DOHH2 (cell line): ENCODE results near the gene PTPN14.

ENCODE experiments used
- H3F3A ChIP-seq: fragments of 200-600 bp; sonication (generic), shearing (Covaris generic); 2 replicates; pipeline ENCODE4 v1.6.0; 2016; ENCODE audit warnings: antibody characterized with exemption, mild to moderate bottlenecking; ENCODE audit not compliant: control insufficient read depth, insufficient read depth
- H3K27ac ChIP-seq: fragments of 200-600 bp; sonication (generic); 2 replicates; pipeline ENCODE4 v1.5.1; 2014; ENCODE audit warnings: low read depth, mild to moderate bottlenecking, low read length, moderate library complexity
- H3K27me3 ChIP-seq: fragments of 200-600 bp; sonication (generic); 2 replicates; pipeline ENCODE4 v1.6.1; 2014; ENCODE audit warnings: mild to moderate bottlenecking, low read length, mixed read lengths; ENCODE audit not compliant: control insufficient read depth
- H3K36me3 ChIP-seq: fragments of 200-600 bp; sonication (generic); 2 replicates; pipeline ENCODE4 v1.6.1; 2014; ENCODE audit warnings: mild to moderate bottlenecking, low read length, moderate library complexity, mixed read lengths; ENCODE audit not compliant: control insufficient read depth
- H3K4me1 ChIP-seq: fragments of 200-600 bp; sonication (generic); 2 replicates; pipeline ENCODE4 v1.6.1; 2014; ENCODE audit warnings: mild to moderate bottlenecking, low read length, mixed read lengths; ENCODE audit not compliant: control insufficient read depth
- H3K4me2 ChIP-seq: fragments of 200-600 bp; sonication (generic); 2 replicates; pipeline ENCODE4 v1.6.0; 2014; ENCODE audit warnings: mild to moderate bottlenecking, low read length, moderate library complexity
- H3K4me3 ChIP-seq: fragments of 200-600 bp; sonication (generic); 2 replicates; pipeline ENCODE4 v1.5.1; 2014; ENCODE audit warnings: mild to moderate bottlenecking, low read length, mixed read lengths
- H3K79me2 ChIP-seq: fragments of 200-600 bp; sonication (generic); 2 replicates; pipeline ENCODE4 v1.6.1; 2014; ENCODE audit warnings: mild to moderate bottlenecking, low read length, mixed read lengths; ENCODE audit not compliant: control insufficient read depth
- H3K9me2 ChIP-seq: fragments of 200-600 bp; sonication (generic); replicated peaks from 2 replicates; pipeline ENCODE4 v1.6.1; 2014; ENCODE audit warnings: mild to moderate bottlenecking, low read length, mixed read lengths; ENCODE audit not compliant: control insufficient read depth
- H3K9me3 ChIP-seq: fragments of 200-600 bp; sonication (generic); 2 replicates; pipeline ENCODE4 v1.6.1; 2014; ENCODE audit warnings: antibody characterized with exemption, low read length, mixed read lengths; ENCODE audit not compliant: control insufficient read depth, insufficient read depth
- H4K20me1 ChIP-seq: fragments of 200-600 bp; sonication (generic); 2 replicates; pipeline ENCODE4 v1.6.0; 2014; ENCODE audit warnings: low read depth, mild to moderate bottlenecking, antibody characterized with exemption, low read length, moderate library complexity; ENCODE audit not compliant: control insufficient read depth, insufficient read depth
- EZH2phosphoT487 ChIP-seq: fragments of 200-600 bp; sonication (generic); IDR thresholded peaks from 2 replicates; pipeline ENCODE4 v1.6.1; 2017; ENCODE audit warnings: borderline replicate concordance, mild to moderate bottlenecking, antibody characterized with exemption, low read length, moderate library complexity, mixed read lengths
- TF ChIP-seq, protein P1 (sequence below): fragments of 200-600 bp; sonication (generic); IDR thresholded peaks from one replicate; pipeline ENCODE4 v1.5.1; 2014; ENCODE audit warnings: antibody characterized with exemption, mild to moderate bottlenecking, low read depth, low read length; ENCODE audit not compliant: poor library complexity, severe bottlenecking

Gene PTPN14

DNA sequence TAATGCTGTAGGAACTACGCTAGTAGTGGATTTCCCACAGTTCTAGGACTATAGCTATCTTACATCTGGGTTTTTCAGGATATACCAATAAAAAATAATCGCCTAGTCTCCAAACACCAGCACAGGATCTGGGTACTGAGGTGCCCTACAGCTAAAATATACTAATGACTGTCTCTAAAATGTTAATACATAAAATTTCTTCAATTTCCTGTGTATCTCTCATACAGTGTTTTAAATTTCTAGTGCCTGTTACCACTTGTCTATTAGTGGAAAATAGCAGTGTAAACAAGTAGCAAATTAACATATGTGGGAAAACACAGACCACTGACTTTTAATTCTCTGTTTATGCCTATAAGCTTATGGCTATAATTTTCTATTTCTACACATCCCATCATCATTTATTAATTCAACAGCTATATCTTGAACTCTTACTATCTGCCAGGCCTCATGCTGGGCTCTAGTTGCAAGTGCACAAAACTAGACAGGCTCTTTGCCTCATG, 16.1 kb upstream of the PTPN14 start:
- H3K4me3 ChIP-seq: no peak overlapping the region
- no peak overlapping the region for H3K27ac ChIP-seq
- H4K20me1 ChIP-seq: no peaks in the 10 kb centered on the region
- H3K79me2 ChIP-seq: no peaks in the 10 kb centered on the region
- H3F3A ChIP-seq: no peaks in the 10 kb centered on the region
- no peak for TF ChIP-seq EZH2phosphoT487
- TF ChIP-seq, protein P1, sequence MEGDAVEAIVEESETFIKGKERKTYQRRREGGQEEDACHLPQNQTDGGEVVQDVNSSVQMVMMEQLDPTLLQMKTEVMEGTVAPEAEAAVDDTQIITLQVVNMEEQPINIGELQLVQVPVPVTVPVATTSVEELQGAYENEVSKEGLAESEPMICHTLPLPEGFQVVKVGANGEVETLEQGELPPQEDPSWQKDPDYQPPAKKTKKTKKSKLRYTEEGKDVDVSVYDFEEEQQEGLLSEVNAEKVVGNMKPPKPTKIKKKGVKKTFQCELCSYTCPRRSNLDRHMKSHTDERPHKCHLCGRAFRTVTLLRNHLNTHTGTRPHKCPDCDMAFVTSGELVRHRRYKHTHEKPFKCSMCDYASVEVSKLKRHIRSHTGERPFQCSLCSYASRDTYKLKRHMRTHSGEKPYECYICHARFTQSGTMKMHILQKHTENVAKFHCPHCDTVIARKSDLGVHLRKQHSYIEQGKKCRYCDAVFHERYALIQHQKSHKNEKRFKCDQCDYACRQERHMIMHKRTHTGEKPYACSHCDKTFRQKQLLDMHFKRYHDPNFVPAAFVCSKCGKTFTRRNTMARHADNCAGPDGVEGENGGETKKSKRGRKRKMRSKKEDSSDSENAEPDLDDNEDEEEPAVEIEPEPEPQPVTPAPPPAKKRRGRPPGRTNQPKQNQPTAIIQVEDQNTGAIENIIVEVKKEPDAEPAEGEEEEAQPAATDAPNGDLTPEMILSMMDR: no peak
- no peaks in the 10 kb centered on the region for H3K36me3 ChIP-seq
- H3K27me3 ChIP-seq: 0 out of 2 replicates have a peak, but pooled peaks cover 3% of the 10 kb centered on the region
- H3K4me1 ChIP-seq: no peaks in the 10 kb centered on the region
- no peaks in the 10 kb centered on the region for H3K9me3 ChIP-seq
- H3K4me2 ChIP-seq: no peak overlapping the region
- no peaks in the 10 kb centered on the region for H3K9me2 ChIP-seq

GRCh38 chr1:214566158-214567104, 15.0 kb upstream of the PTPN14 start:
- Histone ChIP-seq H3K79me2 (no peaks in the 10 kb centered on the region), H3K27me3 (0 out of 2 replicates have a peak, but pooled peaks cover 3% of the 10 kb centered on the region), H3F3A (no peaks in the 10 kb centered on the region), H3K9me3 (no peaks in the 10 kb centered on the region), H3K4me3 (no peak overlapping the region), H3K4me1 (no peaks in the 10 kb centered on the region), H3K27ac (no peak overlapping the region), H3K4me2 (no peak overlapping the region), H3K36me3 (no peaks in the 10 kb centered on the region), H4K20me1 (no peaks in the 10 kb centered on the region), H3K9me2 (no peaks in the 10 kb centered on the region)
- TF ChIP-seq EZH2phosphoT487: no peak
- TF ChIP-seq, protein P1: no peak

DNA sequence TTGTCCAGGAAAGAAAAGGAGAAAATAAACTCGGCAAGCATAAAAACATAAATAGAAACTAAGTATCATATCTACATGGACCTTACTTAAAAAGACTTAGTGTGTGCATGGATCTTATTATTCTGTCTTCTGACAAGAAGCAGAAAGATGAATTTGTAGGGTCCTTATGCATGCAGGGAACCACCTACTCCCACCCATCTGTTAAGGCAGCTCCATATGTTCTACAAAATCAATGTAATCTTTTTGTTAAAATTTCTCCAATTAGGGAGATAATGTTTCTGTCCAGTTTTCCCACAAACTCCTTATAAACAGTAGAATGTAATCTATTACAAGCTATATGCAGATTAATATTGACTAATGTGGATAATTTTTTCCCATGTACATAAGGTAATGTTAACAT, 13.9 kb upstream of the PTPN14 start:
- H3K4me3 ChIP-seq: no peak overlapping the region
- no peaks in the 10 kb centered on the region for H3K9me3 ChIP-seq
- no peaks in the 10 kb centered on the region for H3K36me3 ChIP-seq
- no peaks in the 10 kb centered on the region for H3F3A ChIP-seq
- H3K27me3 ChIP-seq: 0 out of 2 replicates have a peak, but pooled peaks cover 3% of the 10 kb centered on the region
- no peaks in the 10 kb centered on the region for H3K79me2 ChIP-seq
- H4K20me1 ChIP-seq: no peaks in the 10 kb centered on the region
- no peak overlapping the region for H3K27ac ChIP-seq
- no peaks in the 10 kb centered on the region for H3K4me1 ChIP-seq
- no peak overlapping the region for H3K4me2 ChIP-seq
- no peaks in the 10 kb centered on the region for H3K9me2 ChIP-seq
- TF ChIP-seq, protein P1: no peak
- no peak for TF ChIP-seq EZH2phosphoT487
